Trophoblast cell (in vitro differentiated cells and primary cell): ENCODE data around the gene MICOS13.
A peak's percentile ranks its signal among the peaks of the same experiment; 100 is the strongest.

Experiments used
- DNase-seq, 2 donors: peaks; one replicate each; pipeline ENCODE4 v3.0.0-alpha.2; 2016
- H2AFZ ChIP-seq: 2 replicates; pipeline ENCODE4 v1.6.1; 2013; ENCODE audit warnings: low read length, moderate library complexity, mild to moderate bottlenecking; ENCODE audit not compliant: insufficient read depth, poor library complexity
- H2AK5ac ChIP-seq: 2 replicates; pipeline ENCODE4 v1.6.1; 2013; ENCODE audit warnings: mild to moderate bottlenecking, low read length
- H2BK120ac ChIP-seq: 2 replicates; pipeline ENCODE4 v1.6.1; 2013; ENCODE audit warnings: low read length, mild to moderate bottlenecking, moderate library complexity; ENCODE audit not compliant: insufficient read depth, poor library complexity
- H2BK12ac ChIP-seq: 2 replicates; pipeline ENCODE4 v1.6.1; 2013; ENCODE audit warnings: mild to moderate bottlenecking, low read length, moderate library complexity
- H2BK5ac ChIP-seq: 2 replicates; pipeline ENCODE4 v1.6.1; 2013; ENCODE audit warnings: low read length, low read depth, moderate library complexity, mild to moderate bottlenecking; ENCODE audit not compliant: poor library complexity
- H3K14ac ChIP-seq: 2 replicates; pipeline ENCODE4 v1.6.1; 2013; ENCODE audit warnings: mild to moderate bottlenecking, low read length
- H3K18ac ChIP-seq: 2 replicates; pipeline ENCODE4 v1.6.1; 2013; ENCODE audit warnings: mild to moderate bottlenecking, low read length
- H3K23ac ChIP-seq: 2 replicates; pipeline ENCODE4 v1.6.1; 2013; ENCODE audit warnings: low read length
- H3K27ac ChIP-seq: 2 replicates; pipeline ENCODE4 v1.5.1; 2013; ENCODE audit warnings: low read depth, mild to moderate bottlenecking, inconsistent platforms, low read length, moderate library complexity
- H3K27me3 ChIP-seq: 2 replicates; pipeline ENCODE4 v1.6.1; 2013; ENCODE audit warnings: inconsistent platforms, mild to moderate bottlenecking, low read length, moderate library complexity; ENCODE audit not compliant: insufficient read depth
- H3K36me3 ChIP-seq, 2 experiments: 1 replicate in 1 of 2; 2 replicates in 1 of 2; pipeline ENCODE4 v1.6.1; 2013; ENCODE audit warnings: low read length in 2 of 2, mild to moderate bottlenecking in 2 of 2, moderate library complexity in 1 of 2; ENCODE audit not compliant: insufficient read depth in 2 of 2, control insufficient read depth in 1 of 2
- H3K4ac ChIP-seq: 2 replicates; pipeline ENCODE4 v1.6.1; 2013; ENCODE audit warnings: low read depth, mild to moderate bottlenecking, low read length, moderate library complexity
- H3K4me1 ChIP-seq, 2 experiments: 1 replicate in 1 of 2; 2 replicates in 1 of 2; pipeline ENCODE4 v1.6.1; 2013; ENCODE audit warnings: low read length in 2 of 2, mild to moderate bottlenecking in 2 of 2, moderate library complexity in 1 of 2; ENCODE audit not compliant: insufficient read depth in 2 of 2, control insufficient read depth in 1 of 2
- H3K4me2 ChIP-seq: 2 replicates; pipeline ENCODE4 v1.6.1; 2013; ENCODE audit warnings: inconsistent platforms, mild to moderate bottlenecking, low read length, moderate library complexity
- H3K4me3 ChIP-seq: 2 replicates; pipeline ENCODE4 v1.5.1; 2013; ENCODE audit warnings: mild to moderate bottlenecking, low read depth, low read length, inconsistent platforms
- H3K79me1 ChIP-seq: one replicate; pipeline ENCODE4 v1.6.1; 2013; ENCODE audit warnings: low read length
- H3K79me2 ChIP-seq: 2 replicates; pipeline ENCODE4 v1.6.1; 2013; ENCODE audit warnings: low read length, mild to moderate bottlenecking; ENCODE audit not compliant: control insufficient read depth, insufficient read depth, poor library complexity
- H3K9ac ChIP-seq: 2 replicates; pipeline ENCODE4 v1.6.1; 2013; ENCODE audit warnings: mild to moderate bottlenecking, low read length
- H3K9me3 ChIP-seq: 2 replicates; pipeline ENCODE4 v1.6.1; 2013; ENCODE audit warnings: low read depth, mild to moderate bottlenecking, control low read depth, inconsistent platforms, low read length; ENCODE audit not compliant: insufficient read depth
- H4K12ac ChIP-seq: 2 replicates; pipeline ENCODE4 v1.6.1; 2013; ENCODE audit warnings: low read depth, mild to moderate bottlenecking, low read length, moderate library complexity
- H4K8ac ChIP-seq: 2 replicates; pipeline ENCODE4 v1.6.1; 2013; ENCODE audit warnings: low read depth, mild to moderate bottlenecking, low read length, moderate library complexity
- H4K91ac ChIP-seq: one replicate; pipeline ENCODE4 v1.6.1; 2013; ENCODE audit warnings: low read depth, mild to moderate bottlenecking, low read length, moderate library complexity
- WGBS: extraction: QIAGEN DNeasy Blood & Tissue Kit; methylation state at CpG from one replicate; pipeline ENCODE4 v1.1.7; 2013; ENCODE audit warnings: missing lambda C conversion rate; ENCODE audit not compliant: insufficient read length, insufficient coverage; ENCODE audit errors: extremely low coverage; 5-methylcytosine and 5-hydroxymethylcytosine counted together

MICOS13 gene

DNA sequence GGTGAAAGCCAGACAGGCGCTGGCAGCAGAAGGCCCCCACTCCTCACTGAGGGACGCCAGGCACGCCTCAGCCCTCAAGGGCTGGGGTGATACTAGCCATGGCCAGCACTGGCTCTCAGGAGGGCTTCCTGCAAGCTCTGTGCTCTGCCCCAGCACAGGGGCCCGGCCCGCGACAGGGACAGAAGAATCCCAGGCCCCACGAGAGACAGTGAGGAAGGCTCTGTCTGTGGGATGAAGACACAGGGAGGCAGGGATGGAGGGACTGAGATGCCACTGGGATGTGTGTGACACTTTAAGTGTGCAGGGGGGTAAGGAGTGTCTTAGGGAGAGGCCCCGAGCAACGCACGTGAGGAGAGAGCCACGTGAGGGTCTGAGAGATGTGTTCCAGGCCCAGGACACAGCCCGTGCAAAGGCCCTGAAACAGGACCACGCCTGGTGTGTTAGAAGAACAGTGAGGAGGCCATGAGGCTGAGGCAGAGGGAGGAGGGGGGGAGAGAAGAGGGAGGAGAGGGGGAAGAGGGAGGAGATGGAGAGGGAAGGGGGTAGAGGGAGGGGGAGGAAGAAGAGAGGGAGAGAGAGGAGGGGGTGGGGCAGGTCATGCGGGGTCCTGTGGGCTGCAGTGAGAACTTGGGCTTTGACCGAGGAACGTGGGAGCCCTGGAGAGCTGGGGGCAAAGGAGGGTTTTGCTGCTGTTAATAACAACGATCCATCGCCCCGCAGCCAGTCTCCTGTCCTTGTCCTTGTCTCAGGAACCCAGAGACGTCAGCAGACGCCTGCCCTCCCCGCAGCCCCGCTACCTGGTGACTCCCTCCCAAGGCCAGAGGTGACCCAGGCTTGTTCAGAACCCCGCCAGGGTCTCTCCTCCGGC, 16.9 kb upstream of the MICOS13 start:
- no peak overlapping the region for H3K4me2 ChIP-seq
- no peak overlapping the region for H3K4ac ChIP-seq
- H3K27me3 ChIP-seq = no peaks in the 10 kb centered on the region
- H3K9ac ChIP-seq = no peak overlapping the region
- H4K91ac ChIP-seq = no peak overlapping the region
- H4K8ac ChIP-seq = no peak overlapping the region
- H2BK5ac ChIP-seq = no peak overlapping the region
- H4K12ac ChIP-seq = no peak overlapping the region
- WGBS = no CpG with 5 or more reads among the region's 25 CpGs
- no peak overlapping the region for H3K18ac ChIP-seq
- no peaks in the 10 kb centered on the region for H3K79me1 ChIP-seq
- no peak overlapping the region for H2AK5ac ChIP-seq
- no peak overlapping the region for H2AFZ ChIP-seq
- H3K23ac ChIP-seq = no peak overlapping the region
- peaks cover 7% of the 10 kb centered on the region for H3K9me3 ChIP-seq
- H3K36me3 ChIP-seq = peaks cover 76 to 84% of the 10 kb centered on the region in 2 experiments
- H3K4me1 ChIP-seq = no peaks in the 10 kb centered on the region
- no peak overlapping the region for H3K27ac ChIP-seq
- DNase-seq = no peak
- no peak overlapping the region for H2BK12ac ChIP-seq
- H3K14ac ChIP-seq = no peak overlapping the region
- no peak overlapping the region for H2BK120ac ChIP-seq
- peaks cover 11% of the 10 kb centered on the region for H3K79me2 ChIP-seq
- no peak overlapping the region for H3K4me3 ChIP-seq

DNA sequence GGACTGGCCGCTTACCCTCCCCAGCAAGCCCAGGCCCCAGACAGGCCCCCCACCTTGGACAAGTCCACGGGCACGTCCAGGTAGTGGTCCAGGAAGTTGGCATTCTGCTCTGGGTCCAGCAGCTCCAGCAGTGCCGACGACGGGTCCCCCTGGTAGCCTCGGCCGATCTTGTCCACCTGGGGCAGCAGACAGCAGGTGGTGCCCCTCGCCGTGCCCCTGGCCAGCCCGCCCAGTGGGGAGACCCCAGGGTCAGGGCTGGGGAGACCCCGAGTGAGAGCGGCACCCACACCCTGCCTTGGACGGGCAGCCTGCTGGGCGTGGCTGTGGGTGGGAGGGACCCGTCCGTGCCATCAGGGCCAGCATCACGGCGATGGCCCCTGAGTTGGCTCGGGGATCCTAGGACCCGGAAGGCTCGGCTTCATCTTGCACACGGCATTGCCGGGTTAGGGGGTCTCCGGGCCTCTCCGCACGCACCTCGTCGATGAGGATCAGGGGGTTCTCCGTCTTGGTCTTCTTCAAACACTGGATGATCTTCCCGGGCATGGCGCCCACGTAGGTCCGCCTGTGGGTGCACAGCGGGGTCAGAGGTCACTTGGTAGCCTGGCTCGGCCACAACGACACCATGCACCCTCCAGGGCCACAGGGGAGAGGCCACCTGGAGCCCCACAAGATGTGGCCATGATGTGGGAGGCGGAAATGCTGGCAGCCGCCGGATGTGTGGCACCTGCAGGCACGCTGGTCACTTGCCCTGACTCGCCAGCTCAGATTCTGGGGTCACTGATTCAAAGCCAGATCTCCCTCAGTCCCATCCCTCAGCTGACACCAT, 16.1 kb upstream of the MICOS13 start:
- Histone ChIP-seq H3K79me1 (no peaks in the 10 kb centered on the region), H3K14ac (no peak overlapping the region), H4K12ac (no peak overlapping the region), H3K18ac (no peak overlapping the region), H4K8ac (no peak overlapping the region), H3K9me3 (peaks cover 7% of the 10 kb centered on the region), H2BK5ac (no peak overlapping the region), H3K23ac (no peak overlapping the region), H2AK5ac (no peak overlapping the region), H3K4me2 (no peak overlapping the region), H3K36me3 (peaks cover 85 to 89% of the 10 kb centered on the region in 2 experiments), H3K4me3 (no peak overlapping the region), H3K27ac (no peak overlapping the region), H3K79me2 (peaks cover 18% of the 10 kb centered on the region), H2BK12ac (no peak overlapping the region), H3K4me1 (peaks cover 4 to 7% of the 10 kb centered on the region in 2 experiments), H3K9ac (no peak overlapping the region), H4K91ac (no peak overlapping the region), H3K4ac (no peak overlapping the region), H3K27me3 (no peaks in the 10 kb centered on the region), H2BK120ac (no peak overlapping the region), H2AFZ (no peak overlapping the region)
- no CpG with 5 or more reads among the region's 42 CpGs for WGBS
- DNase-seq = no peak

DNA sequence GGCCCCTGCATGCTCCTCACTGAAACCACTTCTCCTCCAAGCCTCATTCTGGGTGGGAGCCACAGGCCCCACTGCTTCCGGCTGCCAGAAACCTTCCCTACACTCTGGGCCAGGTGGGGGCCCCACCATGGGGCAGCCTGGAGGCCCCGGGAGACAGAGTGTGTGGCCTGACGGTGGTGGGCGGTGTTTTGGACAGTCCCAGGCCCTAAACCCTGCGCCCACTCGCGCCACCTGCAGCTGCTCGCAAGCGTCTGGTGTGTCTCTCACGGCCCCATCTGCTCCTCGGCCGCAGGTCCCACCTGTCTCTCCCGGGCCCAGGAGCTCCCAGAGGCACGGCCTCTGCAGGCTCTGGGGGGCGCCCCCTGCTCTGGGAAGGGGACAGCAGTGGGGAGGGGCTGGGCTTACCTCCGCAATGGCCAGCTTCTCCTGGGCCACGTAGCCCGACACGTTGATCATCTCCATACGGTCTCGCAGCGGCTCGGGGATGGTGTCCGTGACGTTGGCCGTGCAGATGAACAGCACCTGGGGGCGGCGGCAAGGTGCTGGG, 15.4 kb upstream of the MICOS13 start:
- H3K79me1 ChIP-seq = peaks cover under 1% of the 10 kb centered on the region
- no peak overlapping the region for H2BK120ac ChIP-seq
- H2AK5ac ChIP-seq = no peak overlapping the region
- H2BK12ac ChIP-seq = no peak overlapping the region
- H3K23ac ChIP-seq = no peak overlapping the region
- H3K4me3 ChIP-seq = no peak overlapping the region
- no peak overlapping the region for H4K8ac ChIP-seq
- peaks cover 2% of the 10 kb centered on the region for H3K9me3 ChIP-seq
- H3K27ac ChIP-seq = no peak overlapping the region
- peaks cover 25% of the 10 kb centered on the region for H3K79me2 ChIP-seq
- no CpG with 5 or more reads among the region's 28 CpGs for WGBS
- no peak overlapping the region for H3K4me2 ChIP-seq
- DNase-seq = no peak
- H3K4me1 ChIP-seq = peaks cover 4 to 8% of the 10 kb centered on the region in 2 experiments
- H3K4ac ChIP-seq = no peak overlapping the region
- no peak overlapping the region for H4K91ac ChIP-seq
- H3K36me3 ChIP-seq = peaks cover 82 to 85% of the 10 kb centered on the region in 2 experiments
- H3K18ac ChIP-seq = no peak overlapping the region
- H3K9ac ChIP-seq = no peak overlapping the region
- H2AFZ ChIP-seq = no peak overlapping the region
- H3K27me3 ChIP-seq = no peaks in the 10 kb centered on the region
- H2BK5ac ChIP-seq = no peak overlapping the region
- H4K12ac ChIP-seq = no peak overlapping the region
- no peak overlapping the region for H3K14ac ChIP-seq

DNA sequence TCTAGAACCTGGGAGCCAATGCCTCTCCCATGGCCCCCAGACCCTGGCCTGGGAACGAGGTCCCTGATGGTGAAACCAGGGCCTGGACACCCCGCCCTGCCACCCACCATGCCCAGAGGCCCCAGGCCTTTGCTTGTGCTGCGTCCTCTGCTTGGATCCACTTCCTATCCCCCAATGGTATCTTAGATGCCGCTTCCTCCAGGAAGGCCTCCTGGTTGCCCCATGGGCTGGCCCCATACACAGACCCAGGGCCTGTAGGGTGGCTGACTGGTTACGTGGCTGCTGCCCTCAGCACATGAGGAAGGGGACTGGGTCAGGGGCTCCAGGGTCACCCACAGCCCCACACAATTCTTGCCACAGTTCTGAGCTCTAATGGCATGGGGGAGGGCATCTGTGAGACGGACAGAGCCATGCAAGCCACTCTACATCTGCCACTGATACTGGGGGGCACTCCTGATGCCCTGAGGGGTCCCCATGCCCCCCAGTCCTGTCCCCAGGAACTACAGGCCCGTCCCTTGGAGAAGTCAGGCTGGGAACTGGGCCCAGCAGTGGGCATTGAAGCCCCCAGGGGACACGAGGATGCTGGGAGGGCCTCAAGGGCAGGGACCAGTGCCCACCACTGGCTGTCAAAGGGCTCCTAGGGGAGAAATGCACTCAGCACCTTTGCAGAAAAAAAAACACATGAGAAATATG, 14.8 kb upstream of the MICOS13 start:
- peaks cover 4 to 8% of the 10 kb centered on the region in 2 experiments for H3K4me1 ChIP-seq
- no peak overlapping the region for H3K18ac ChIP-seq
- H3K79me2 ChIP-seq = peaks cover 31% of the 10 kb centered on the region

More for the DNA sequence above, 14.8 kb upstream of the MICOS13 start:
- Histone ChIP-seq H3K23ac (no peak overlapping the region), H2BK12ac (no peak overlapping the region), H4K91ac (no peak overlapping the region), H3K9me3 (no peaks in the 10 kb centered on the region), H4K8ac (no peak overlapping the region), H2BK5ac (no peak overlapping the region), H3K4me3 (no peak overlapping the region), H3K9ac (no peak overlapping the region), H3K36me3 (peaks cover 76 to 79% of the 10 kb centered on the region in 2 experiments), H3K4me2 (no peak overlapping the region), H3K4ac (peak overlapping the region; percentile 8), H3K14ac (no peak overlapping the region), H3K79me1 (peaks cover 7% of the 10 kb centered on the region), H2AFZ (no peak overlapping the region), H2AK5ac (no peak overlapping the region), H2BK120ac (no peak overlapping the region), H3K27ac (no peak overlapping the region), H4K12ac (no peak overlapping the region), H3K27me3 (no peaks in the 10 kb centered on the region)
- no peak for DNase-seq
- WGBS = no CpG with 5 or more reads among the region's 8 CpGs
